ENCODE data around the gene TMEM11.

TMEM11 gene

DNA sequence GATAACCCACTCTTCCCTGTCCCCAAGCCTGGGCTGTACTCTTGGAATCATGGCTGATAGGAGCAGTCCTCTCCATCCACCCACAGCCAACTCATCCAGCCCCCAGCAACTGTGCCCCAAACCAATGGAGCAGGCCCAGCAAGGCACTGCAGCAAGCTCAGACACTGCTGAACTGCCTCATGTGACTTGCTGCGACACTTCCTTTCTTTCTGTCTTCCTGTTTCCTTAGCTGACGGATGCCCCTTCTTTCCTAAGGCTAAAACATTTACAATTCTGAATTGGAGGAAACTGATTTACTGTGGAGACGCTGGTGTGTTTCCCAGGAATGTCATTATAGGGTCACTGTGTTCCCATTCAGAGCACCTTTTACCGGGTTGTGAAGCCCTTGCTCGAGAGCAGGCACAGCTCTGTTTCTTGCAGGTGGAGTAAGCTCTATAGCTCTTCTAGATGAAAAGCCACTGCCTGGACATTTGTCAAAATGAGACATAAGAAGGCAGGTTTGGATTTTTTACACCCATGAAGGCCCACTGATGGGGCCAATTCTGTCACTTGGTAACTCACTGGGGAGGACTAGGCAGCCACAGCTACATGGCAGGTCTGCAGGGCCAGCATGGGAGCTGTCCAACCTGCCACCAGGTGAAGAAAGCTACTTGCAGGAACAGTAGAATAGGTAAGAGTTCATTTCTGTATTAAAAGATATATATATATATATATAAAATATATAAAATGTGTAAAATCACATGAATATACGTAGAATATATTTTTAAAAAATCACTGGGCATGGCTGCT lies 27.4 kb downstream of the TMEM11 start:
- no peak for DNase-seq (ENCODE audit: low read depth in 2 of 2)

DNA sequence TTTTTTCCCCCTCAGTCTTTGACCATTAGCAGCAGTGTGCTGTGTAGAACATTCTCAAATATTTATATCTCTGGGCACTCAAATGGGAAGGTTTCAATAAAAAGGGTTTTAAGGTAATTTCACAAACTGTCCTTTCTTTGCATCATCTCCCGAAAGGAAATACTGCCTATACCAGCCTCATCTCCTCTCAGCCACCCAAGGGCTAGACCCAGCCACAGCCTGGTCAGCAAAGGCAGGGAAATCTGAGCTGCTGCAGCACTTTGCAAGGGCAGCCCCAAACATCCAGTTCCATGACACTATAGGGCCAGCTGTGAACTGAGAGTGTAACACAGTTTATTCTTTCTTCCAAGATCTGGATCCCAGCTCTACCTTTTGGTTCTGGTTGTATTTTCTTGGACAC lies 28.9 kb downstream of the TMEM11 start:
- DNase-seq (ENCODE audit: low read depth in 2 of 2): no peak

DNA sequence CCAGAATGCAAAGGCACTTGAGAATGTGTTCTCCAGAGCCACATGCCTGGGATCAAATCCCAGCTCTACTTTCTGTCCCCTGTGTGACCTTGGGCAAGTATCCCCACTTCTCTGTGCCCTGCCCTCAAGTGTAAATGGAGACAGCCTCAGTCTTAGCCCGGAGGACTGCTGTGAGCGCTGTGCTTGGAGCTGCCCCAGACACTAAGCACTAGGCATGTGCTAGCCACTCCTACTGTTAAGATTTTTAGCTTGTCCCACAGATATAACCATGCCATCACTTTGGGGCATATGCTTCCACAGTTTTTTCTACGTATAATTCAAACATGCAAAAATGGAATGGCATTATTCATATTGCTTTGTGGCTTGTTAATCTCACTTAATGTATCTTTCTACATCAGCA lies 29.4 kb downstream of the TMEM11 start:
- DNase-seq (ENCODE audit: low read depth in 2 of 2): no peak

GRCh38 chr17:21183468-21183867 lies 30.5 kb downstream of the TMEM11 start:
- no peak for DNase-seq (ENCODE audit: low read depth in 2 of 2)

GRCh38 chr17:21177854-21178600 lies 35.9 kb downstream of the TMEM11 start:
- no peak for DNase-seq (ENCODE audit: low read depth in 2 of 2)

GRCh38 chr17:21177401-21177800 lies 36.6 kb downstream of the TMEM11 start:
- no peak for DNase-seq (ENCODE audit: low read depth in 2 of 2)

DNA sequence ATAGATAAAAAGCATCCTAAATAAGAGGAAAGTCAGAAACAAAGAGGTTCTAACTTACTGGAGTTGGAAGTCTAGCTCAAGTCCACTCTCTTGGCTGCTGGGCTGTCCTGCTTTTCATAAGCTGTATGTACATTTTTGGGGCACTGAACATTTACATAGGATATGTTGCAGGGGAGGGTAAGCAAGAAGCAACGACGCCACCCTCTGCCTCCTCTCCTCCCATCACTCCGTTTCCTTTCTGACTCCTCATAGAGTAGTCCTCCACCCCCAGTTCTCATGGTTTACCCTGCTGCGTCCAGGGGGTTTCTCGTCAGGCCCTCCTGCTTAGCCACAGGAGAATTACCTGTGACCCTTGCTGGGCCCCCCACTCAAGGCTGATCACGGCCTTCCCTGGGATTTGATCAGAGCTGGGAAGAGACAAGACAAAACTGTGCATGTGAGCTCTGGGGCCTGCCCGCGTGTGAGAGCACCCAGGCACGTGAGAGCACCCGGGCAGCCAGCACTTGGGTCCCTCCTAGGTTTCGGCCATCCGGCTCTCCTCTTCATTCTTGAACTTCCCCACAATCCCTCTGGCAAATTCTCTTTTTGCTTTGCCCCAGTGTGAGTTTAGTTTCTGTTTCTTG lies 37.1 kb downstream of the TMEM11 start:
- DNase-seq (ENCODE audit: low read depth in 2 of 2): no peak

GRCh38 chr17:21174713-21175112 lies 39.2 kb downstream of the TMEM11 start:
- DNase-seq (ENCODE audit: low read depth in 2 of 2): no peak

GRCh38 chr17:21174186-21174585 lies 39.8 kb downstream of the TMEM11 start:
- no peak for DNase-seq (ENCODE audit: low read depth in 2 of 2)

GRCh38 chr17:21173543-21173942 lies 40.4 kb downstream of the TMEM11 start:
- DNase-seq (ENCODE audit: low read depth in 2 of 2): no peak

- no peak for DNase-seq (ENCODE audit: low read depth in 2 of 2)
These were observed 41.1 kb downstream of the TMEM11 start for GRCh38 chr17:21172846-21173245.

- DNase-seq (ENCODE audit: low read depth in 2 of 2): no peak
These were observed 41.9 kb downstream of the TMEM11 start for GRCh38 chr17:21171970-21172510.

DNA sequence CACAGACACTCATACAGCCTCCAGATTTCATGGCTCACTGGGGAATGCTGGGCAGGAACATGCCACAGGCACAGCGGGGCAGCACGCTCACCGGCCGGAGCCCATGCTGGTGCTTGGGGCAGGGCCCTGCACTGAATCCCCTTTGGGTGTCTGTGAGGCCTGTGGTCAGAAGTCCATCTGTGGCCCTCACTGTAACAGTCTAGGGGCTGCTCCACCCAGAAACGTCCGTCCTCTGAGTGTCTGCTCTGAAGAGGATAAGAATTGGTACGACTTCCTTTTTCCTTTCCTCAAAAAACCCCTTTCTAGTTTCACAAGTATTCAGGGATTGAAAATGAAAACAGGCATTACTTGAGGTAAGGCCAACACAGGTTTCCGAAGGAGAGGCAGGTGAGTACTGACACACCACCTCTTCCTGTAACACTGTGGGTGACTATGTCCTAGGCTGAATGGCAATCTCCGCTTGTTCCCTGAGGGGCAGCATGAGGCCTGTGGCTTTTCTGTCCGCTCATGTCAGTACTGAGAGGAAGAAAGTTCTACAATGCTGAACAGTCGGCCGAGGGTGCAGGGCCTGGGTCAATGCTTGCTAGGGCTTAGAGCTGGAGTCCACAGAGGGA lies 42.5 kb downstream of the TMEM11 start:
- no peak for DNase-seq (ENCODE audit: low read depth in 2 of 2)

- no peak for DNase-seq (ENCODE audit: low read depth in 2 of 2)
These were observed 43.2 kb downstream of the TMEM11 start for GRCh38 chr17:21170809-21171208.

DNA sequence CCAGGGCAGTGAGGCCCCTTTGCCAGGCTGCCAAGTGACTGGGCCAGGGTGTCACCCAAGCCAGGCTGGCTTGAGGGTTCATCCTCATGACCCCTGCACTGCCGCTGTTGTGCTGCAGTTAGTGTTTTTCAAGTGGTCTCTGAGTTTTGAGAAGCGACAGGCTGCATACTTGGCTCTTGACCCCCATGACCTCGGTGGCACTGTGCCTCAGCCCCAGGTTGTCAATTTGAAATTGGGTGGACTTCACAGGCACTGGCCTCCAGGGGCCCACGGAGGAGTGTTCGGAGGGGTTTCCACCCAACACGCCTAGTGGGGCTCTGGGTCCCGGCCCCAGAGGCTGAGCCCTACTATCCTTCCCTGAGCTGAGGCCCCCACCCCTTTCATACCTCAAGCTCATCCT lies 44.5 kb downstream of the TMEM11 start:
- DNase-seq (ENCODE audit: low read depth in 2 of 2): no peak

DNA sequence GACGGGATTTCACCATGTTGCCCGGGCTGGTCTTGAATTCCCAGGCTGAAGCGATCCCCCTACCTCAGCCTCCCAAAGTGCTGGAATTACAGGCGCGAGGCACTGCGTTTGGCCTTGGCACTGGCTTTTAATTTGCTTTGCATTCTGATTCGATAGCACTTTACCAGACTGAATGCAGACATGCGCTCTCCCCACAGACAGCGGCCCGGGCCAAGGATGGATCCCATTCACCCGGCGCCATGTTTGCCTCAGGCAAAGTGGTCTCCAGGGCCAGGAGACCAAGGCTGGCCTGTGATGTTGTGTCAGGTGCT lies 45.5 kb downstream of the TMEM11 start:
- DNase-seq (ENCODE audit: low read depth in 2 of 2): no peak

DNA sequence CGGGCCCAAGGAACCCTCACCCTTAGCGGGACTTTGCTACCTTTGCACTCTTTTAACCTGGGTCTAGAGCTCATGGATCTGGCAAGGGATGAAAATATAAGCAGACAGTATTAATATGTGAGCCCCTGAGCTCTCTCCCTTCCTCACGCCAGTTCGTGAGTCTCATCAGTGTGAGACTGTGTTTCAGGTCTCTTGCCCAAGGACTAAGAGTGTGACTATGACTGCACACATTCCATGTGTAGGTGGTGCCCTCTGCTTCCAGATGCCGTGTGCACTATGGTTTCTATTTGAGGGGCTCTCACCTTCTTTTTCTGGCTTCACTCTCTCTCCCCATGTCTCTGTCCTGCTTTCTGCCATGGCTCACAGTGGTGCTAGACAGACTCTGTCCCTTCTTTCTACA lies 46.7 kb downstream of the TMEM11 start:
- DNase-seq (ENCODE audit: low read depth in 2 of 2): no peak

DNA sequence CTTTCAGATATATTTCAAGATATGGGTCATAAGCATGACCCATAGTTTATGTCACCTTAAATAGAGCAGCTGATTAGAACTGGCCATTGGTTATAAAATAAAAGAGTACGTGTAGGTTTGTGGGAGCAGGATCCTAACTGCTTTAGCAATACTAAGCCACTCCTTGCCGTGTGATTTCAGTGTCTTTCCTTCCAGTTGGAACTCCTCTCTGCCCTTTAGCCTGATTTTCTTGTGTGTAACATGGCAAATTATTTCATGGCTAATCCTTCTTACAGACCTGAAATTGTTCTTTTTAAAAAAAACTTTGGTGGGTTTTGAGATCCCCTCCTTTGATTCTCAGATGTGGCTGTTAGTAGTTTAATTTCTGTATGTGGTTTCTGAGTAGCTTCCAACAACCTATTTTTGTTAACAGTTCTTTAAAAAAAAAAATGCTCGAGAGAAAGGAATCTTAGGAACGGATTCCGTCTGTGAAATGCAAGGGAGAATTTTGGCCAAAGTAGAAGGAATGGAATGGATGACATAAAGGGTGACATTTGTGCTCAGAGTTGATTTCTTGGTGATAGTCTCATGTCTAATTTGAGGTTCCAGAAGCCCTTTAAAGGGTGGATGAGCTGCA lies 47.3 kb downstream of the TMEM11 start:
- no peak for DNase-seq (ENCODE audit: low read depth in 2 of 2)

DNA sequence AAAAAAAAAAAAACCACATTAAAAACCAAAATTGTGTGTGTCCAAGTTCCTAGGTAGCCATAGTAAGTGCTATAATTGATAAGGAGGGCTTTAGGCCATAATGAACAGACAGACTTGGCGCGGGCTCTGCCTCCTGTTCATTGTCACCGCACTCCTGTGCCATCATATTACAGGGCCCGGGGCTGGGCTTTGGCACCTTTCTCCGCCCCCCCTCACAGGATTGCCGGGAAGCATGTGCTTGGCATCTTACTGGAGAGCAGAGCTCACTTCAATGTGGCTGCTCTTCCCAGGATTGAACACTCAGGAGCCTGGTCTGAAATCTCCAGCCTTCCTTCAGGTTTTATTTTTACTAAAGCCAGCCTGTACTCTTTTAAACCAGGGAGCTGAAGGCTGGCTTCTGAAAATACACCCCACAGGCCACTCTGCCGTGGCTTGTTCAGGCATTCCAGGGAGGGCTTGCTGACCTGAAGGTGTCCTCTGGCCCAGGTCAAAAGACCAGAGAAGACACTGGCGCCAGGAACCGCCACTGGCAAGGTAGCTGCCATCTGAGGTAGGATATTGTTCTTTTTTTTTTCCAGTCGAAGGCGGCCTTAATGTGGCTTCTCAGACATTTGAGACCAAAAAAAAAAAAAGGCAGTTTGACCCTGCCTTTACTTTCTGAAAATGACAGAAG lies 47.9 kb downstream of the TMEM11 start:
- DNase-seq (ENCODE audit: low read depth in 2 of 2): no peak

DNA sequence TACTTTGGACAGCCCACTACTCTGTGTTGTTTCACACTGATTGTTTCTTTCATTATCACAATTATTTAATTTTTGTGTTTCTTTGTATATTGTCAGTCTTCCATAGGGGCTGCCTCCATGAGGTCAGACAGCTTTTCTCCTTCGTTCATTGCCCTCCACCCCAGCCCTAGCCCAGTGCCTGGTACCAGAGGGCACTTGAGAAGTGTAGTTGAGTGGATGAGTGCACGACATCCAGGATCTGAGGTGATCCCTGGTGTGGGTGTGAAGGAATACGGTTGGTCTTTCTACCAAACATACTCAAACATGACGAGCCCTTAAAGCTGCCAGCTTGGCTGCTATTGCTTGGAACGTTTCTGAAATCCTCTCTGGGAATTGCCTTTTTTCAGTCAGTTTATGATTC lies 49.3 kb downstream of the TMEM11 start:
- DNase-seq (ENCODE audit: low read depth in 2 of 2): no peak

DNA sequence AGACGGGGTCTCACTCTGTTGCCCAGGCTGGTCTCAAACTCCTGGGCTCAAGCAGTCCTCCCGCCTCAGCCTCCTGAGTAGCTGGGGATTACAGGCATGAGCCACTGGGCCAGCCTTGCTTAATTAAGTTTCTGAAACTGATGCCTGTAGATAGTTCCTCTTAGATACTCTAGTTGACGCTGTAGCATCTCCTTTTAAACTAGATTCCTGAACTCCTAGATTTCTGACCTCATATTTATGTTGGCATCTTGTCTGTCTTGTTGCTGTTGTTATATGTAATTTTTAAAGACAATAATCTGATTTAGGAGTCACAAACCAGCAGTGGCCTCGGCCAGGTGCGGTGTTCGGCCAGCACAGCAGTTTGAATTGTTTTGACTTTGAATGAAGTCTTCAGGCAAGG lies 49.7 kb downstream of the TMEM11 start:
- DNase-seq (ENCODE audit: low read depth in 2 of 2): no peak
